HCT116 (cell line): ENCODE results near the gene GOLGA6L2.

Experiments used
- EZH2 ChIP-seq: fragments of 200-600 bp; sonication (generic); IDR thresholded peaks from 2 replicates; pipeline ENCODE4 v1.6.1; 2017; ENCODE audit warnings: antibody characterized with exemption, mixed run types
- ZBTB33 ChIP-seq: IDR thresholded peaks from 2 replicates; pipeline ENCODE4 v1.6.1; 2011; ENCODE audit warnings: mild to moderate bottlenecking, low read length, moderate library complexity; ENCODE audit not compliant: insufficient replicate concordance; ENCODE audit errors: extremely low read depth

DNA sequence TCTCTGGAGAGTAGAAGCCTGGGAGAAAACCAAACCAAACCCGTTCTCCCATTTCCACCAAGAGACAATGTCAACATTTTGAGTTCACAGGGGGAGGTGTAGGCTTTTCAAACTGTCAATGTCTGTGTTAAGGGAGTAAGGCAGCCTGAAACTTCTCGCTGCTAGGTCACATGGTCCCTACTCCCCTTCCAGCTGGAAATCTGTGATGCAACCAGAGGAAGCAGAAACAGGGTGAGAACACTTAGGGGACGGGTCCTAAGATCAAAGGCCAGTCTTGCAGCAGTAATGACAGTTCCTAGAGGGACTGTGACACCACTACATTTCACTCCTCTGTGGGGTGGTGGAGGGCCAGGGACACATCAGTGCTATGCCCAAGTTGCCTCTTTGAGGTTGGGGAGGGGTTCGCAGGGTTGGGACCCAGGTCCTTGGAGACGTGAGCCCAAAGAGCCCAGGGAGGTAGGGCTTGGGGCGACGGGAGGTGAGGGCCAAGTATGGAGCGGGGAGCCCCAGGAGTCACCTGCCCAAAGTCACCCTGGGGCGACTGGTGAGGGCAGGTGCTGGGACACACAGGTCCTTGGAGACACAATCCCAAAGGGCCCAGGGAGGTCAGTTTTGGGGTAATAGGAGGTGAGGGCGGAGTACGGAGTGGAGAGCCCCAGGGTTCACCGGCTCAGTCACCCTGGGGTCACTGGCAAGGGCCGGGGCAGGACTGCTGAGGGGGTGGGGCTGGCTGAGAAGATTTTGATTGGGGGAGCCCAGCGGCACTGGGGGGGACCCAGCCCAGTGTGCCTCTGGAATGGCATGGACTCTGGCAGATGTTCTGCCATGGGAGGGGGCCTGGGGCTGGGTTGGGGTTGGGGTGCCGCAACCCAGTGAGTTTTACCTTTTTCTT is 582 bp downstream of the GOLGA6L2 start:
- TF ChIP-seq EZH2: no peak
- no peak for TF ChIP-seq ZBTB33
